Stomach (tissue), 9 donors: ENCODE measurements around the gene FAM3A. TPM values are rescaled to one million over a fixed set of nuclear protein-coding genes. Genes with fewer than 3 reads are reported as not detected.
A peak's percentile ranks its signal among the peaks of the same experiment; 100 is the strongest.

ENCODE experiments used
- DNase-seq, 2 donors: peaks; one replicate each; pipeline versions ENCODE4 v3.0.0 to v3.0.0-alpha.2; 2013 to 2019
- H3K27ac ChIP-seq, 5 donors: fragments of 200-600 bp in 4 of 5; sonication (generic) in 4 of 5; one replicate each; pipeline ENCODE4 v1.5.1; 2013 to 2019; ENCODE audit warnings: mild to moderate bottlenecking in 1 of 5, moderate library complexity in 1 of 5
- H3K27me3 ChIP-seq, 3 donors: fragments of 200-600 bp; sonication (generic); one replicate each; pipeline ENCODE4 v1.5.1; 2017 to 2019; ENCODE audit warnings: mixed run types in 1 of 3
- H3K36me3 ChIP-seq, 4 donors: fragments of 200-600 bp; sonication (generic); 1 replicate in 3 of 4; 2 replicates in 1 of 4; pipeline ENCODE4 v1.5.1; 2016 to 2019
- H3K4me1 ChIP-seq, 4 donors: fragments of 200-600 bp; sonication (generic); one replicate each; pipeline ENCODE4 v1.5.1; 2016 to 2019
- H3K4me3 ChIP-seq, 4 donors: fragments of 200-600 bp; sonication (generic) in 3 of 4; one replicate each; pipeline ENCODE4 v1.5.1; 2016 to 2019; ENCODE audit warnings: mild to moderate bottlenecking in 1 of 4
- H3K9me3 ChIP-seq, 4 donors: fragments of 200-600 bp; sonication (generic); one replicate each; pipeline ENCODE4 v1.5.1; 2016 to 2019
- CTCF ChIP-seq, 7 experiments: fragments of 450-650 bp in 4 of 7; fragments of 200-600 bp in 3 of 7; sonication (generic) in 3 of 7; IDR thresholded peaks; one replicate each; pipeline ENCODE4 v1.5.1; 2016 to 2019; ENCODE audit warnings: antibody characterized with exemption in 7 of 7, control low read depth in 2 of 7, mild to moderate bottlenecking in 1 of 7
- EP300 ChIP-seq: sonication (generic); formaldehyde crosslinking; IDR thresholded peaks from one replicate; pipeline ENCODE4 v1.6.1; 2017; ENCODE audit warnings: antibody characterized with exemption
- POLR2A ChIP-seq, 4 donors: fragments of 450-650 bp; IDR thresholded peaks; one replicate each; pipeline ENCODE4 v1.6.1; 2016; ENCODE audit warnings: antibody characterized with exemption in 4 of 4, control low read depth in 2 of 4, mild to moderate bottlenecking in 1 of 4, moderate library complexity in 1 of 4
- POLR2AphosphoS5 ChIP-seq, 3 donors: sonication (generic); formaldehyde crosslinking; IDR thresholded peaks; one replicate each; pipeline ENCODE4 v1.6.1; 2016; ENCODE audit warnings: antibody characterized with exemption in 3 of 3
- WGBS, 5 donors: extraction: QIAGEN DNeasy Blood & Tissue Kit in 3 of 5; methylation state at CpG; one replicate each; pipeline versions ENCODE4 v1.1.5 to v1.1.7; 2013 to 2018; 5-methylcytosine and 5-hydroxymethylcytosine counted together
- intact Hi-C: fragments of 100-400 bp; cut with DNase I; formaldehyde crosslinking; loops from one replicate; pipeline ENCODE4 v1.15.1; 2023; ENCODE audit warnings: low total_unique reads
- polyA plus RNA-seq, 3 donors: library from polyadenylated mRNA; stranded (reverse); fragments of 200-250 nt; gene quantifications; one replicate each; pipeline ENCODE4 v1.2.3, GENCODE V29; 2013
- total RNA-seq, 5 donors: library from RNA; depleted of rRNA; stranded (reverse); fragments of >200 nt; gene quantifications; one replicate each; pipeline versions ENCODE4 v1.1.0 to v1.2.3, GENCODE V29; 2014 to 2016
- donor health status: healthy with polysubstance abuse.
- donor health status: Bipolar disorder and iron deficiency.
- donor health status: healthy.

The FAM3A gene
- total and polyA plus RNA-seq, 8 donors = 21.9 to 61.7 (median 30.0) TPM

GRCh38 chrX:154485150-154486051 lies 30.6 kb downstream of the FAM3A start:
- intact Hi-C loops = no loop called here
- TF ChIP-seq POLR2A (IDR thresholded peaks at IDR 0.05) = no peak
- TF ChIP-seq POLR2AphosphoS5 (IDR thresholded peaks at IDR 0.05) = no peak
- no peak for TF ChIP-seq EP300
- TF ChIP-seq CTCF (IDR thresholded peaks at IDR 0.05) = no peak
- 20 to 71% (median 52%) methylated on average over 5 to 35 of the region's 35 CpGs for WGBS, 5 donors
- Histone ChIP-seq H3K27ac (peak overlapping the region; percentile 81 to 91 (median 84)), H3K36me3 (peaks cover 0 to 31% (median 23%) of the 10 kb centered on the region in 4 donors), H3K4me1 (peaks cover 0 to 51% (median 35%) of the 10 kb centered on the region in 4 donors), H3K27me3 (no peaks in the 10 kb centered on the region), H3K4me3 (peak overlapping the region; percentile 63 to 68 (median 66)), H3K9me3 (no peaks in the 10 kb centered on the region)
- no peak for DNase-seq

- DNase-seq = no peak
- intact Hi-C loops = no loop called here
- H3K9me3 ChIP-seq = no peaks in the 10 kb centered on the region
- peak overlapping the region in 1 of 5 donors; percentile 91 for H3K27ac ChIP-seq
- TF ChIP-seq EP300 (no peak), CTCF (IDR thresholded peaks at IDR 0.05) (no peak), POLR2AphosphoS5 (IDR thresholded peaks at IDR 0.05) (no peak), POLR2A (IDR thresholded peaks at IDR 0.05) (no peak)
- peaks cover 0 to 31% (median 23%) of the 10 kb centered on the region in 4 donors for H3K36me3 ChIP-seq
- WGBS, 5 donors = 67 to 82% (median 79%) methylated on average over 7 to 16 of the region's 16 CpGs
- H3K27me3 ChIP-seq = no peaks in the 10 kb centered on the region
- peaks cover 0 to 48% (median 34%) of the 10 kb centered on the region in 4 donors for H3K4me1 ChIP-seq
- peak overlapping the region in 1 of 4 donors; percentile 63 for H3K4me3 ChIP-seq
These were observed 31.5 kb downstream of the FAM3A start for GRCh38 chrX:154484255-154485149.

GRCh38 chrX:154483325-154483724 lies 32.7 kb downstream of the FAM3A start:
- intact Hi-C loops = no loop called here
- DNase-seq = no peak
- 79 to 92% (median 81%) methylated on average over 2 to 7 of the region's 7 CpGs for WGBS, 5 donors
- no peak overlapping the region for H3K27ac ChIP-seq
- H3K4me1 ChIP-seq = peaks cover 0 to 39% (median 28%) of the 10 kb centered on the region in 4 donors
- TF ChIP-seq POLR2AphosphoS5 (IDR thresholded peaks at IDR 0.05) (no peak), POLR2A (IDR thresholded peaks at IDR 0.05) (no peak), CTCF (IDR thresholded peaks at IDR 0.05) (no peak), EP300 (no peak)
- H3K9me3 ChIP-seq = no peaks in the 10 kb centered on the region
- H3K36me3 ChIP-seq = peaks cover 0 to 31% (median 20%) of the 10 kb centered on the region in 4 donors
- H3K27me3 ChIP-seq = no peaks in the 10 kb centered on the region
- no peak overlapping the region for H3K4me3 ChIP-seq

- Histone ChIP-seq H3K9me3 (no peaks in the 10 kb centered on the region), H3K27ac (no peak overlapping the region), H3K36me3 (peaks cover 0 to 25% (median 17%) of the 10 kb centered on the region in 4 donors), H3K27me3 (no peaks in the 10 kb centered on the region), H3K4me1 (peaks cover 4 to 40% (median 33%) of the 10 kb centered on the region in 4 donors), H3K4me3 (no peak overlapping the region)
- DNase-seq = no peak
- no peak for TF ChIP-seq POLR2AphosphoS5 (IDR thresholded peaks at IDR 0.05)
- no peak for TF ChIP-seq POLR2A (IDR thresholded peaks at IDR 0.05)
- no peak for TF ChIP-seq EP300
- no peak for TF ChIP-seq CTCF (IDR thresholded peaks at IDR 0.05)
- 78 to 100% (median 83%) methylated on average over 1 to 7 of the region's 7 CpGs for WGBS, 5 donors
- intact Hi-C loops = no loop called here
These were observed 33.2 kb downstream of the FAM3A start for GRCh38 chrX:154482786-154483185.
